NB4 (cell line): ENCODE measurements around the gene LRRK1.
"Not testable (repeated sequence)": the region's sequence is repeated elsewhere in the genome, so short reads cannot be mapped to it uniquely, and the experiment has no call there.

ENCODE experiments used
- DNase-seq: peaks from one replicate; pipeline ENCODE4 v3.0.0; 2010; ENCODE audit warnings: low read depth
- H3K4me3 ChIP-seq: one replicate; pipeline ENCODE4 v1.5.1; 2011; ENCODE audit warnings: mild to moderate bottlenecking, low read depth, low read length, moderate library complexity
- CTCF ChIP-seq: IDR thresholded peaks from one replicate; pipeline ENCODE4 v1.5.1; 2012; ENCODE audit warnings: low read depth, low read length
- MAX ChIP-seq: IDR thresholded peaks from 2 replicates; pipeline ENCODE4 v1.6.1; 2011; ENCODE audit warnings: low read depth, low read length
- MYC ChIP-seq: IDR thresholded peaks from 2 replicates; pipeline ENCODE4 v1.6.1; 2011; ENCODE audit warnings: low read depth, low read length
- POLR2A ChIP-seq: IDR thresholded peaks from 2 replicates; pipeline ENCODE4 v1.6.1; 2011; ENCODE audit warnings: mild to moderate bottlenecking; ENCODE audit not compliant: insufficient read length; ENCODE audit errors: extremely low read depth

LRRK1 gene

GRCh38 chr15:101093958-101094357 lies 174.8 kb downstream of the LRRK1 start:
- H3K4me3 ChIP-seq, result no peak overlapping the region
- TF ChIP-seq POLR2A (no peak), MYC (no peak), CTCF (no peak), MAX (no peak)
- no peak for DNase-seq

GRCh38 chr15:101095796-101096406 lies 176.7 kb downstream of the LRRK1 start:
- not testable (repeated sequence) for DNase-seq, H3K4me3 ChIP-seq

GRCh38 chr15:101097111-101097510 lies 178.0 kb downstream of the LRRK1 start:
- TF ChIP-seq CTCF (no peak), MYC (no peak), POLR2A (no peak), MAX (no peak)
- DNase-seq, result no peak
- H3K4me3 ChIP-seq, result no peak overlapping the region

GRCh38 chr15:101099183-101099582 lies 180.0 kb downstream of the LRRK1 start:
- no peak for DNase-seq
- no peak overlapping the region for H3K4me3 ChIP-seq
- no peak for TF ChIP-seq POLR2A
- TF ChIP-seq CTCF, result no peak
- TF ChIP-seq MYC, result no peak
- no peak for TF ChIP-seq MAX

- no peak for TF ChIP-seq CTCF
- no peak for TF ChIP-seq POLR2A
- TF ChIP-seq MYC, result no peak
- TF ChIP-seq MAX, result no peak
- DNase-seq, result no peak
- H3K4me3 ChIP-seq, result no peak overlapping the region
Observed at GRCh38 chr15:101100118-101100517, 181.0 kb downstream of the LRRK1 start.

- DNase-seq, result no peak
- TF ChIP-seq POLR2A (no peak), MAX (no peak), CTCF (no peak), MYC (no peak)
- H3K4me3 ChIP-seq, result no peak overlapping the region
Observed at GRCh38 chr15:101100593-101101442, 181.7 kb downstream of the LRRK1 start.
